ENCODE results near the gene VTI1A.

GRCh38 chr10:112593023-112593422 is 146.0 kb downstream of the VTI1A start:
- TF ChIP-seq, protein P1, sequence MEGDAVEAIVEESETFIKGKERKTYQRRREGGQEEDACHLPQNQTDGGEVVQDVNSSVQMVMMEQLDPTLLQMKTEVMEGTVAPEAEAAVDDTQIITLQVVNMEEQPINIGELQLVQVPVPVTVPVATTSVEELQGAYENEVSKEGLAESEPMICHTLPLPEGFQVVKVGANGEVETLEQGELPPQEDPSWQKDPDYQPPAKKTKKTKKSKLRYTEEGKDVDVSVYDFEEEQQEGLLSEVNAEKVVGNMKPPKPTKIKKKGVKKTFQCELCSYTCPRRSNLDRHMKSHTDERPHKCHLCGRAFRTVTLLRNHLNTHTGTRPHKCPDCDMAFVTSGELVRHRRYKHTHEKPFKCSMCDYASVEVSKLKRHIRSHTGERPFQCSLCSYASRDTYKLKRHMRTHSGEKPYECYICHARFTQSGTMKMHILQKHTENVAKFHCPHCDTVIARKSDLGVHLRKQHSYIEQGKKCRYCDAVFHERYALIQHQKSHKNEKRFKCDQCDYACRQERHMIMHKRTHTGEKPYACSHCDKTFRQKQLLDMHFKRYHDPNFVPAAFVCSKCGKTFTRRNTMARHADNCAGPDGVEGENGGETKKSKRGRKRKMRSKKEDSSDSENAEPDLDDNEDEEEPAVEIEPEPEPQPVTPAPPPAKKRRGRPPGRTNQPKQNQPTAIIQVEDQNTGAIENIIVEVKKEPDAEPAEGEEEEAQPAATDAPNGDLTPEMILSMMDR (IDR thresholded peaks at IDR 0.05), result no peak
- TF ChIP-seq POLR2A (IDR thresholded peaks at IDR 0.05), result no peak

Data from adrenal gland (tissue), 5 donors.